ENCODE data around the gene SCD. TPM values are rescaled to one million over a fixed set of nuclear protein-coding genes. Genes with fewer than 3 reads are reported as not detected.

SCD gene
- total and polyA plus RNA-seq, 10 of the 15 experiments (the other 5 are each of a cell fraction or from before 2014, with no cell fraction given), result 68.7 to 279 (median 99.5) TPM

GRCh38 chr10:100346351-100346764 is 675 bp upstream of the SCD start (continued):
- peak in 1 of 2 experiments; percentile 5; a peak in 1 of 3 replicates for TF ChIP-seq EGR1 (IDR thresholded peaks at IDR 0.05; ENCODE audit: borderline replicate concordance in 1 of 2, low read depth in 2 of 2, low read length in 2 of 2)
- 0 out of 2 replicates have a peak, but pooled peaks have one; percentile 6 for TF ChIP-seq NRF1 (conservative IDR thresholded peaks at IDR 0.05; ENCODE audit: low read depth, low read length)
- TF ChIP-seq BHLHE40 (IDR thresholded peaks at IDR 0.05; ENCODE audit: borderline replicate concordance in 1 of 2, low read depth in 2 of 2, low read length in 1 of 2), result peak; percentile 97 to 100
- peak; percentile 38 to 46; a peak in 2 of 4 replicates for TF ChIP-seq IKZF2 (IDR thresholded peaks at IDR 0.05)
- TF ChIP-seq DPF2 (IDR thresholded peaks at IDR 0.05), result peak; percentile 8; the same call in 1 of the 2 replicates
- TF ChIP-seq, protein P1, sequence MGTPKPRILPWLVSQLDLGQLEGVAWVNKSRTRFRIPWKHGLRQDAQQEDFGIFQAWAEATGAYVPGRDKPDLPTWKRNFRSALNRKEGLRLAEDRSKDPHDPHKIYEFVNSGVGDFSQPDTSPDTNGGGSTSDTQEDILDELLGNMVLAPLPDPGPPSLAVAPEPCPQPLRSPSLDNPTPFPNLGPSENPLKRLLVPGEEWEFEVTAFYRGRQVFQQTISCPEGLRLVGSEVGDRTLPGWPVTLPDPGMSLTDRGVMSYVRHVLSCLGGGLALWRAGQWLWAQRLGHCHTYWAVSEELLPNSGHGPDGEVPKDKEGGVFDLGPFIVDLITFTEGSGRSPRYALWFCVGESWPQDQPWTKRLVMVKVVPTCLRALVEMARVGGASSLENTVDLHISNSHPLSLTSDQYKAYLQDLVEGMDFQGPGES (IDR thresholded peaks at IDR 0.05), result no peak
- TF ChIP-seq MXI1 (IDR thresholded peaks at IDR 0.05; ENCODE audit: low read depth, low read length), result peak; percentile 62; the same call in 1 of the 2 replicates
- TF ChIP-seq POU2F2 (IDR thresholded peaks at IDR 0.05; ENCODE audit: borderline replicate concordance, low read depth, low read length), result no peak
- TF ChIP-seq RB1 (IDR thresholded peaks at IDR 0.05; ENCODE audit: borderline replicate concordance), result peak; percentile 38; the same call in 1 of the 2 replicates
- peak; percentile 52 for TF ChIP-seq GATAD2B (conservative IDR thresholded peaks at IDR 0.05; ENCODE audit: low read depth)
- TF ChIP-seq LARP7 (IDR thresholded peaks at IDR 0.05), result 0 out of 2 replicates have a peak, but pooled peaks have one; percentile 34
- peak; percentile 52; the same call in 1 of the 2 replicates for TF ChIP-seq RUNX3 (IDR thresholded peaks at IDR 0.05; ENCODE audit: low read length)

Measured in GM12878 (cell line).